NCI-H1417 treated with DMSO at 0.1 percent for 48 hours (cell line): ENCODE data around the gene RALB.
"Not testable (repeated sequence)": the region's sequence is repeated elsewhere in the genome, so short reads cannot be mapped to it uniquely, and the experiment has no call there.

Experiments used
- DNase-seq: peaks from one replicate; lab custom pipeline; 2025; lab: John Stamatoyannopoulos, UW

RALB gene

GRCh38 chr2:120293096-120294007, 40.7 kb downstream of the RALB start:
- DNase-seq = no peak

DNA sequence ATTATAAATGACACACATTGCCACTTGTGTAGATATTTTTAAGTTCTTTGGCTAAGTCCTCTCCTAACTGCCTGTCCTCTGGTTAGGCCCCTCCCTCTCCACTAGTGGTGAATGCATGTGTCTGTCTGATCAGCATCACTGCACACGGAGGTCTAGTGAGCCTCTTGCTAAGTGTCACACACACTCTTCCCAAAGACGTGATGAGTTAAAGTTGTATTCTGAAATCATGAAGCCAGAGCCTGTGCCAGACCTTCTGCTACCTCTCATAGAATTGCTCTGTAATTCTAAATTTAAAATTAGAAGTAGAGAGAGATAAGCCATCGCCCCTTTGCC, 41.3 kb downstream of the RALB start:
- DNase-seq = no peak

DNA sequence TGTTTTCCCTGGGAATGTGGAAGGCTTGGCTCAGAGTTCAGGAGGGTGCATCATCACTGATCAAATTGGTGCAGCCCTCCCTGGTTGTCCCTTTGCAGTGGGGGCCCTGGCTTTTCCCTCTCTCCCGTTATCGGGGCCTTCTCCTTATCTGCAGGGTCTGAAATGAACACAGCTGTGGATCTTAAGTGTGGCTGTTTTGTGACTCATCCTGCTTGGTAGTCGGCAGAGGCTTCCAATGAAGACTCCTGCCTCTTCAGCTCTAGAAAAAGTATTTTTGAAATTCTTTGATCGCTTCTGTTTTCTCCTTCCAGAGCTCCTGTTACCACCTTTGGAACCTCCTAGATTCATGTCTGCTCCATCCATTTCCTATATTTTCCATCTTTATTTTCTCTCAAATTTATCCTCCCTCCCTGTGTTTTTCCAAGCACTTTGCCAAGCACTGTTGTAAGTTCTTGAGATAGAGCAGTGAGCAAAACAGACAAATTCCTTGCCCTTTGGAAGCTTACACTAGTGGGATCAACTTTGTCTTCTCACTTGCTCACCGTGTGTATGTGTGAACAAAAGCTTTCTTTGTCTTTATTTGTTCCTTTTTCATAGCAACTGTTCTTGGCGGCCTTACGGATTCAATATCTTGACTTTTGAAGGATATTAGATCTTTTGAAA, 45.7 kb downstream of the RALB start:
- DNase-seq = no peak

DNA sequence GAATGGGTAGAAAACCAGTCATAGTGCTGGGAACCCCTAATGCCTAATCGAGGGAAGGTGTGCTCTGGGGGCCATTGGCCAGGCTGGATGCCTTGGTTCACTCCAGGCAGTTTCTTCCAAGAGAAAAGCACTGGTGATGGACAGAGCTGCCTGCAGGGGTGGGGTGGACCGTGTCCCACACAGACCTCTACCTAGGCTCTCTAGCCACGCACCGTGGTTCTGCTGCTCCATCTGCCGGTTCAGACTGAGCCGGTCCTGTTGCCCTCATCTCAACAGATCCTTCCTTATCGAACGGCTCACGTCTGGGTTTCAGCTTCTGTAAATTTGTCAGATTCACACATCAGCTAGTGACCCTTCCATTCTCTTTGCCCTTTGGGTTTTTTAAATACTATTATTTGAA, 46.4 kb downstream of the RALB start:
- no peak for DNase-seq

DNA sequence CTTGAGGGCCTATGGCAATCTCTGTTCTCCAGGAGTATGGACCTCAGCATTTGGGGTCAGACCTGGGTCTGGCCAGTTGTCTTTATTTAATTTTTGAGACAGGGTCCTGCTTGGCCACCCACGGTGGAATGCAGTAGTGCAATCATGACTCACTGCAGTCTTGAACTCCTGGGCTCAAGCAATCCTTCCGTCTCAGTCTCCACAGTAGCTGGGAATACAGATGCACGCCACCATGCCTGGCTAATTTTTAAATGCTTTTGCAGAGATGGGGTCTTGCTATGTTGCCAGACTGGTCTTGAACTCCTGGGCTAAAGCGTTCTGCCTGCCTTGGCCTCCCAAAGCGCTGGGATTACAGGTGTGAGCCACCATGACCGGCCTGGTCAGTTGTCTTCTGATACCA, 46.9 kb downstream of the RALB start:
- no peak for DNase-seq

DNA sequence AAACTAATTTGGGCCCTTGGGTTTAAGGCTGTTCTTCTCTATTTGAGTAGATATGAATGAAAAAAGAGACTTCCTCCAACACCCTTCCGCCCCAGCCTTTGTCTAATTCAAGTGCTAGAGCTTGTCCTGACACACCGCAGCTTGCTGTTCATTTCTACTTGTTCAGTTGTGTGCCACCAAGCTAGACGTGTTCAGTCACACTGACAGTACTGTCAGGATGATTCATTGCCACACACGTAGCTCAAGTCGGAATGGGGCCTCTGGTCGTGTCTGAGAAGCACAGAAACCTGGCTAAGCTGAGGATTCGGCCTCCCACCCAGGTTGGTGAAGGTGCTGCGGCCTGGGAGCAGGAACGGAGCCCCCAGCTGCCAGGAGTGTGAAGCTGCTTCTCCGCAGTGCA, 47.7 kb downstream of the RALB start:
- DNase-seq = no peak

- no peak for DNase-seq
These were observed 48.6 kb downstream of the RALB start for GRCh38 chr2:120301284-120301683.

GRCh38 chr2:120302301-120302700, 49.6 kb downstream of the RALB start:
- no peak for DNase-seq

DNA sequence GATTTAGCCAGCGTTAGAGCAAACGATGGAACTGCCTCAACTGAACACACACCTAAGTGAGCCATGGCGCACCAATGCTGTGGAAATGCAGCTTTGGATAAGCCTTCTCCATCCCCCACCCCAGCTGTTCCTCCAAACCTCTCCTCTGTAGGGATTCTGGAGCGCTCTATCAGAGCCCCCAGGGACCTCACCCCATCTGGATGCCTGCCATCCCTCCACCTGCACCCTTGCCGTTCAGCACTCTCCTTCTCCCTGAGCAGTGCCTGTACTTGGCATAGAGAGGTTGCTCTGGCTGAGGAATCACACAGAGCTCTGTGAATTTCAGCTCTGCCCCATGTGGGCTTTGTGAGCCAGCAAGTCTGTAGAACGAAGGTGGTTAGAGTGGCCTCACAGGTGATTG, 50.5 kb downstream of the RALB start:
- DNase-seq = no peak

- no peak for DNase-seq
These were observed 52.6 kb downstream of the RALB start for GRCh38 chr2:120305296-120305695.

GRCh38 chr2:120305937-120306490, 53.4 kb downstream of the RALB start:
- DNase-seq = no peak

DNA sequence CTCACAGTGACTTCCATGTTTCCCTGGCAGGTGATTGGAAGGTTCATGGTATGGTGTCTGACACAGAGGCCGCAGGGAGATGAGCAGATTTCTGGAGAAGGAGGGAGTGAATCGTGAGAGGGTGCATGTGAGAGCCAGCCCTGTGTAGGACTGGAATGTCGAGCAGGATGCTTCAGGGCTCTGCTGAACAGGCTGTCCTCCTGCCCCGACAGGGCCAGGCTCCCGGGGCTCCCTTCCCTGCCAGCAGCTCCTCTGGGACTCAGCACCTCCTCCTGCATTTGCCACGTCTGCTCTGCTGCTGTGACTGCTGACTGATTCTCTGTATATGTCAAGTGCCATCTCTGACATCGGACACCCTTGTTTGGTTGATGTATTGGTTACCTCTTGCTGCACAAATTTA, 54.8 kb downstream of the RALB start:
- no peak for DNase-seq

DNA sequence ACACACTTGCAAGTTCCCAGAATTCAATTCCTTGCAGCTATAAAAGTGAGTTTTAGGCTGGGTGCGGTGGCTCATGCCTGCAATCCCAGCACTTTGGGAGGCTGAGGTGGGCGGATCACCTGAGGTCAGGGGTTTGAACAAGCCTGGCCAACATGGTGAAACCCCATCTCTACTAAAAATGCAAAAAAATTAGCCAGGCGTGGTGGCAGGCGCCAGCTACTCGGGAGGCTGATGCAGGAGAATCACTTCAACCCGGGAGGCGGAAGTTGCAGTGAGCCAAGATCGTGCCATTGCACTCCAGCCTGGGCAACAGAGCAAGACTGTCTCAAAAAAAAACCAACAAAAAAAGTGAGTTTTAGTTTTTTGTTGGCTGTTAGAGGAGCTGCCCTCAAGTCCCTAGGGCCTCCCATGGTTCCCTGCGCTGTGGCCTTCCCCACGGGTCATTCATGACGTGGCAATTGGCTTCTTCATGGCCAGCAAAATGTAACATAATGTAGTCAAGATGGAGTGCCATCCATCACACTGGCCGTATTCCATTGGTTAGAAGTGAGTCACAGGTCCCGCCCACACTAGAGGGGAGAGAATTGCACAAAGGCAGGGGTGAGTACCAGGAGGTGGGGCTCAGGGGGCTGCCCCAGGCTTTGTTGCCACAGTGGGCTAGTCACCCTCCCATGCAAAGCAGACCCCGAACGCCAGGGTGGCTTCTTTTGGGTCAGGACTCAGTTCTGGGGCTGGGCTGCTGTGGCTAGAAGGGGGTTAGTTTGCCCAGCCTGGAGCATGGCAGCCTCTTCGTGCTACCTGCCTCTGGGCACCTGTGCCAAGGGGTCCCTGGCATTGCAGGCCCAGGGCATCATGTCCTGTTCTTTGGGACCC, 55.6 kb downstream of the RALB start:
- no peak for DNase-seq

GRCh38 chr2:120310136-120310535, 57.5 kb downstream of the RALB start:
- no peak for DNase-seq

GRCh38 chr2:120310841-120311240, 58.2 kb downstream of the RALB start:
- not testable (repeated sequence) for DNase-seq

- DNase-seq = no peak
These were observed 59.4 kb downstream of the RALB start for GRCh38 chr2:120312076-120312475.

- DNase-seq = no peak
These were observed 60.4 kb downstream of the RALB start for GRCh38 chr2:120312860-120313694.

- no peak for DNase-seq
These were observed 61.3 kb downstream of the RALB start for GRCh38 chr2:120313695-120314615.

DNA sequence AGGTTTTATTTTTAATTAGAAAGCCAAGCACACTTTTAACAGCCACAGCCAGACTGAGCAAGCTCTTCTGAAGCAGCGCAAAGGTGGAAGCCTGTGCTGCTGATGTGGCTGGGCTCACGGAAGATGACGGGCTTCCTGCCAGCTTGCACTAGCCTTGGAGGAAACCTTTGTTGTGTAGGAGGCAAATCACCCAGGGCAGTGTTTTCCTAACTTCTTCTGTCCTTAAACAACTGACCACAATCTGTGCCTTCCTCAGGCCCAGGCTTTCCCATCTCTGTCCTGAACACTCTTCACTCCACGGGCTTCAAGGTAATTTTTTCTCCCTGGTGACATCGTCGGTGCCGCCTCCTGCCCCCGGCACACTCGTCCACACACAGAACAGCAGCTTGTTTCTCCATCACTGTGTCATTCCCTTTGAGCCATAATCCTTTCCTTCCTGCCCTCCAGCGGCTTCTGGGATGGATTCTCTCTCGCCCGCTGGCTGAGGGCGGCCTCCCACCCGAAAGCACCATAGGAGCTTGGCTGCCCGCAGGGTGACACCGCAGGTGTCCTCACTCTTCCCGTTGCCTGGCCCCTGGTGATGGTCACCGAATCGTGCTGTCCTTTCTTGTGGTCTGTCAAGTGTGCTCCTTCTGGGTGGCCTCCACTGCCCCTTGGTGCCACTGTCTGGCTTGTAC, 62.2 kb downstream of the RALB start:
- DNase-seq = no peak
